ENCODE data around the gene STK10. TPM values are rescaled to one million over a fixed set of nuclear protein-coding genes. Genes with fewer than 3 reads are reported as not detected.

STK10 gene
- total RNA-seq (100 to 1,000 TPM; 142 to 148 TPM), polyA plus RNA-seq (ENCODE audit: insufficient read depth, low read depth, low replicate concordance) (48.8 TPM)
- long read RNA-seq, donor 1, full-length matches to known transcripts: 4 of 22 reads
- long read RNA-seq, donor 1, partial matches to known transcripts: 18 of 22 reads
- long read RNA-seq, donor 1, other reads (novel, unspliced or antisense): 0 of 22 reads
- long read RNA-seq, donor 2, full-length matches to known transcripts: 3 of 38 reads
- long read RNA-seq, donor 2, partial matches to known transcripts: 35 of 38 reads
- long read RNA-seq, donor 2, other reads (novel, unspliced or antisense): 0 of 38 reads

DNA sequence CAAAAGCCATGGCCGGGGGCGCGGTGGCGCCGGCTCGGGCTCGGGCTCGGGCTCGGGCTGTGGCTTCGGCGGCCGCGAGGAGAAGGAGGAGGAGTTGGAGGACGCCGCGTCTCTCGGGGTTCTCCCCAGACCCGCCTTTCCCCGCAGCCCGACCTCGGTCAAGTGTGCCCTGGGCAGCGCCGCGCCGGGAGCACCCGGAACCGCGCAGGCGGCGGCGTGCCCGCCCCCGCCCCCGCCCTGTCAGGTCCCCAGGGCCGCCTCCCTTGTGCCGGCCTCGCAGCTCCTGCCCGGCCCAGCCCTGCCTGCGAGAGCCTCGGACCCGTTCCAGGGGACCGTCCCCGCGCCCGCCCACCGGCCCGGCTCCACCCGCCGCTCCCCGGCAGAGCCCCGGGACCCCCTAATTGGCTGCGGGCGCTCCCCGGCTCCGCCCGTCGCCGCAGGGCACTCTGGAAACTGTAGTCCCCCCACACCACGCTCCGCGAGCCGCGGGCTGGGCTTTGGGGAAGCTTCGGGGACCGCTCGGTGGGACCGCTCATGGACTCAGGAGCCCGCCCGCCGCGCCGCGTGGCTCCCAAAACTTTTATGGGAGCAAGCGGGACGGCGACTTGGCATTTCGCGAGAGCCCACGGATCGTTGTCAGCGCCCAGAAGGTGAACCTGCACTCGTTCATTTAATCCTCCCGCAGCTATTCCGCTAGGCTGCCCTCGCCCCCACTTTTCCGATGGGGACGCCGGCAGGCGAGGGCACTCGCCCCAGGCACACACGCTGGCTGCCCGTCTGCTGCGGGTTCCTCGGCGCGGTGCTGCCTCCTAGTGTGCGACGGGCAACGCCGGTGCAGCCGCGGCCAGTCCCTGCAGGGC, at the start of gene STK10:
Gene STK10 (minus strand): TSS at position 192 of the 860 bp plus-strand sequence. CDS start 182 bp downstream, at position 10.
- peak within 1 kb of the TSS; percentile 87 to 90 for H3K4me3 ChIP-seq
- no peaks in the 10 kb centered on the region for H3K36me3 ChIP-seq (ENCODE audit: low read depth, missing control alignments)
- H3K9me3 ChIP-seq: no peaks in the 10 kb centered on the region
- peaks cover 18% of the 10 kb centered on the region for H3K4me1 ChIP-seq
- peak; percentile 91 for DNase-seq
- peak within 1 kb of the TSS; percentile 79 to 91 for H3K27ac ChIP-seq
- 0% methylated on average over 6 to 54 of the region's 102 CpGs for WGBS, 2 donors
- no peaks in the 10 kb centered on the region for H3K27me3 ChIP-seq
- intact Hi-C loops (cut with DNase I; ENCODE audit: low total_unique reads): loop anchor here (5.0 kb wide), 1 partner anchor 81 kb away; no protein-coding TSS in a partner anchor
- TF ChIP-seq POLR2A (IDR thresholded peaks at IDR 0.05): no peak
- TF ChIP-seq, protein P1, sequence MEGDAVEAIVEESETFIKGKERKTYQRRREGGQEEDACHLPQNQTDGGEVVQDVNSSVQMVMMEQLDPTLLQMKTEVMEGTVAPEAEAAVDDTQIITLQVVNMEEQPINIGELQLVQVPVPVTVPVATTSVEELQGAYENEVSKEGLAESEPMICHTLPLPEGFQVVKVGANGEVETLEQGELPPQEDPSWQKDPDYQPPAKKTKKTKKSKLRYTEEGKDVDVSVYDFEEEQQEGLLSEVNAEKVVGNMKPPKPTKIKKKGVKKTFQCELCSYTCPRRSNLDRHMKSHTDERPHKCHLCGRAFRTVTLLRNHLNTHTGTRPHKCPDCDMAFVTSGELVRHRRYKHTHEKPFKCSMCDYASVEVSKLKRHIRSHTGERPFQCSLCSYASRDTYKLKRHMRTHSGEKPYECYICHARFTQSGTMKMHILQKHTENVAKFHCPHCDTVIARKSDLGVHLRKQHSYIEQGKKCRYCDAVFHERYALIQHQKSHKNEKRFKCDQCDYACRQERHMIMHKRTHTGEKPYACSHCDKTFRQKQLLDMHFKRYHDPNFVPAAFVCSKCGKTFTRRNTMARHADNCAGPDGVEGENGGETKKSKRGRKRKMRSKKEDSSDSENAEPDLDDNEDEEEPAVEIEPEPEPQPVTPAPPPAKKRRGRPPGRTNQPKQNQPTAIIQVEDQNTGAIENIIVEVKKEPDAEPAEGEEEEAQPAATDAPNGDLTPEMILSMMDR (IDR thresholded peaks at IDR 0.05): peak; percentile 72 to 87 (median 78)

DNA sequence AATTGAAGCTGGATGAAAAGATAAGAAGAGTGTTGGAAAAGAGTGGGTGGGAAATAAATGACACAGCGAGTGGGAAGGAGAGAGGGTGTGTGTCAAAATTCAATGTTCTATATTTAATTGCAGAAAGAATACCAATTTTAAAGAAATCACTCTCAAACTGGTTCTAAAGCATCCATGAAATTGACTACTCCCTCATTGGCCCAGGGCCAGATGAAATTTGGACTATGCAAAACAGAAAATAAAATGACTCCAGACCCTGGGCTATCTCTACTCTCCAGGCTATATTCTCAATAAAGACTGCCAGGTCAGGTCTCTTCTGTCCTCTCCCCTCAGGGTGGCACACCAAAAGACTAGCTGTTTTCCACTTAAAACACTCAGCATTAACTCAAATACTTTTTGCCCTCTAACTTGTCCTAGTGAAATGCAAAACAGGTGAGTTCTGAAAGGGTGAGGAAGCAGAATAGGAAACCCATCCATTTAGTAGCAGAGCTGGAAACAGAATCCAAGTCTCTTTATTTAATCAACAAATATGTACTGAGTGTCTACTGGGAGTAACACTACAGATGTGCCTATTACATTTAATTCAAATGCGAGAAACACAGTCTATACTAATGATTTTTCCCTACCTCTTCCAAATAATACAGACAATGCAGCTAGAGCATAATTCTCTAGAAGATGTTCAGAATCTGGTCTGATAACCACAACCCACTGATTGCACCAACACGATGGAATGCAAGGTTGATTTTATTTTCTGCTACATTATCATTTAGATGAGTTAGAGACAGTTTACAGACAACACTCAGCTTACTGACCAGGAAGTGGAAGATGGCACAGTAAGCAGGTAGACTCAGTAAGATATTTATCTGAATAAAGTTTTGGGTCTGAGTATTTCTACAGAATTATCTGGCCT, 48.1 kb upstream of the STK10 start:
- intact Hi-C loops (cut with DNase I; ENCODE audit: low total_unique reads): no loop called here
- no peak for DNase-seq
- H3K36me3 ChIP-seq (ENCODE audit: low read depth, missing control alignments): no peaks in the 10 kb centered on the region
- H3K4me1 ChIP-seq: peaks cover 4% of the 10 kb centered on the region
- no peaks in the 10 kb centered on the region for H3K9me3 ChIP-seq
- H3K27me3 ChIP-seq: no peaks in the 10 kb centered on the region
- TF ChIP-seq, protein P1 (IDR thresholded peaks at IDR 0.05): no peak
- TF ChIP-seq POLR2A (IDR thresholded peaks at IDR 0.05): no peak
- H3K4me3 ChIP-seq: no peak overlapping the region
- WGBS, 2 donors: 79% methylated on average over 3 of the region's 3 CpGs
- no peak overlapping the region for H3K27ac ChIP-seq

DNA sequence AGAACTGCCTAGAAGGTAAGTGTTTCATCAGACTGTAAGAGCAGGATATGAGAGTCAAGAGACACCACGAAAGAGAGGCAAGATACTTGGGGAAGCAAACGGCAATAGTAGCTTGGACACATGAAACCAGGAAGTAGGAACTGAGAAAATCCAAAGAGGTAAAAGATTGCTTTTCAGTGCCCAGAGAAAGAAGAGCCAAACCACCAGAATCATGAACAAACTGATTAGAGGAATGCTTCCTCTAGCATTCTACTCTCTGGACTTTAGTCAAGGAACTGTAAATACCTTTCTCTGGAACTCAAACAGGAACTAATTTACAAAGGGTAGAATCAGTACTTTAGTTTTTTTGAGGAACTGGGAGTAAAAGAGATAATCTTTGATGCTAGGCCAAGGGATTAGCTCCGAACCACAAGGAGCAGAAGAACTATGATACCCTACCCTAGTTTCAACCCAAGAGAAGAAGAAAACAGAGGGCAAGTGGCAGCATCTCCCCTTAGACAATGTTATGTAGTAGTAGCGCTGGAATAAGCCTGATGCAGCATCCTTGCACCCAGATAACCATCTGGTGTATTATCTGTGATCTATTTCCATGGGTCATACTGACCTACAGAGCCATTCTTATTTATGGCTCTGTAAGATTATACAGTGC, 47.2 kb upstream of the STK10 start:
- 37% methylated on average over 4 of the region's 4 CpGs for WGBS, 2 donors
- intact Hi-C loops (cut with DNase I; ENCODE audit: low total_unique reads): no loop called here
- TF ChIP-seq POLR2A (IDR thresholded peaks at IDR 0.05): no peak
- TF ChIP-seq, protein P1 (IDR thresholded peaks at IDR 0.05): no peak

DNA sequence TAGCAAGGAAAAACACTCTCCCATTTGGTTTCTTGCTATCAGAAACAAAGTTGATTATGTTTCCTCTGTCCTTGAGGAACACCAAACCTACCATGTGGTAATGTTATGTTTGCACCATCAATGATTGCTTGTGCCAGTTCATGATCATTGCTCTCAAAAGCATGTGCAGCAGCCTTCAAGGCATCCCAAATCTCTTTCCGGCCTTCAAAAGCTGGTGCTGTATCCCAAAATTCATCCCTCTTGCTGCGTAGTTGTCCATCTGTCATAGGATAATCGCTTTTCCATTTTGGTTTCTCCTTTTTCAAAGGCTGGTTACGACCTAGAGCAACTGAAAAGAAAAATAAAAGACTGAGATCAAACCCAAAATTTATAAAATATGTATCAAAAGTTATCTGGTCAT, 46.0 kb upstream of the STK10 start:
- DNase-seq: no peak
- Histone ChIP-seq H3K9me3 (no peaks in the 10 kb centered on the region), H3K4me1 (peaks cover 4% of the 10 kb centered on the region), H3K27me3 (no peaks in the 10 kb centered on the region), H3K27ac (no peak overlapping the region), H3K36me3 (ENCODE audit: low read depth, missing control alignments) (no peaks in the 10 kb centered on the region), H3K4me3 (no peak overlapping the region)
- TF ChIP-seq POLR2A (IDR thresholded peaks at IDR 0.05): no peak
- TF ChIP-seq, protein P1 (IDR thresholded peaks at IDR 0.05): no peak
- intact Hi-C loops (cut with DNase I; ENCODE audit: low total_unique reads): no loop called here
- WGBS, 2 donors: 89% methylated on average over 4 of the region's 4 CpGs

More for the DNA sequence above, 47.2 kb upstream of the STK10 start:
- no peak for DNase-seq
- H3K4me3 ChIP-seq: no peak overlapping the region
- H3K4me1 ChIP-seq: peaks cover 4% of the 10 kb centered on the region
- no peaks in the 10 kb centered on the region for H3K27me3 ChIP-seq
- no peak overlapping the region for H3K27ac ChIP-seq
- no peaks in the 10 kb centered on the region for H3K36me3 ChIP-seq (ENCODE audit: low read depth, missing control alignments)
- no peaks in the 10 kb centered on the region for H3K9me3 ChIP-seq
